GM23338 (cell line): ENCODE data around the gene PAH. TPM values are rescaled to one million over a fixed set of nuclear protein-coding genes. Genes with fewer than 3 reads are reported as not detected.

ENCODE experiments used
- ATAC-seq: fragments of 200-7000 bp; cut with Tn5 transposase; 3 replicates; pipeline ENCODE4 v1.9.1; 2020
- DNase-seq: peaks from one replicate; pipeline ENCODE4 v3.0.0-alpha.2; 2015; ENCODE audit warnings: low spot score
- H2AFZ ChIP-seq: fragments of 200-600 bp; sonication (generic); 2 replicates; pipeline ENCODE4 v1.8.0; 2016; ENCODE audit warnings: antibody characterized with exemption, mild to moderate bottlenecking, moderate library complexity
- H3F3A ChIP-seq: fragments of 200-600 bp; sonication (generic); replicated peaks from 2 replicates; pipeline ENCODE4 v1.8.0; 2017; ENCODE audit warnings: antibody characterized with exemption, mixed run types, low read depth
- H3K27ac ChIP-seq: fragments of 200-600 bp; sonication (generic); 2 replicates; pipeline ENCODE4 v1.6.1; 2016; ENCODE audit warnings: low read depth
- H3K27me3 ChIP-seq: fragments of 200-600 bp; sonication (generic); 2 replicates; pipeline ENCODE4 v1.8.0; 2016; ENCODE audit warnings: mild to moderate bottlenecking, mixed run types, moderate library complexity; ENCODE audit not compliant: insufficient read depth
- H3K36me3 ChIP-seq: fragments of 200-600 bp; sonication (generic); 2 replicates; pipeline ENCODE4 v1.8.0; 2016; ENCODE audit warnings: mild to moderate bottlenecking; ENCODE audit not compliant: insufficient read depth
- H3K4me1 ChIP-seq: fragments of 200-600 bp; sonication (generic); 2 replicates; pipeline ENCODE4 v1.8.0; 2016; ENCODE audit warnings: mild to moderate bottlenecking, moderate library complexity; ENCODE audit not compliant: insufficient read depth
- H3K4me2 ChIP-seq: fragments of 200-600 bp; sonication (generic); 2 replicates; pipeline ENCODE4 v1.7.1; 2017; ENCODE audit warnings: mixed run types
- H3K4me3 ChIP-seq: fragments of 200-600 bp; sonication (generic); 2 replicates; pipeline ENCODE4 v1.6.1; 2016; ENCODE audit warnings: mixed run types
- H3K79me2 ChIP-seq: fragments of 200-600 bp; sonication (generic); replicated peaks from 2 replicates; pipeline ENCODE4 v1.8.0; 2017; ENCODE audit warnings: mild to moderate bottlenecking; ENCODE audit not compliant: insufficient read depth
- H3K9me2 ChIP-seq: fragments of 200-600 bp; sonication (generic); 2 replicates; pipeline ENCODE4 v1.8.0; 2017; ENCODE audit not compliant: insufficient read depth
- H4K20me1 ChIP-seq: fragments of 200-600 bp; sonication (generic); replicated peaks from 2 replicates; pipeline ENCODE4 v1.8.0; 2017; ENCODE audit warnings: mild to moderate bottlenecking; ENCODE audit not compliant: insufficient read depth
- H3K27ac Mint-ChIP-seq: 2 replicates; pipeline ENCODE4 v1.8.0; 2020; ENCODE audit warnings: inconsistent platforms, mild to moderate bottlenecking, moderate library complexity, mixed read lengths
- H3K27me3 Mint-ChIP-seq: 3 replicates; pipeline ENCODE4 v1.8.0; 2022; ENCODE audit warnings: low read depth, mild to moderate bottlenecking, moderate library complexity, mixed read lengths, inconsistent platforms; ENCODE audit not compliant: insufficient read depth, poor library complexity
- H3K36me3 Mint-ChIP-seq: 3 replicates; pipeline ENCODE4 v1.8.0; 2021; ENCODE audit warnings: low read depth, mild to moderate bottlenecking, inconsistent platforms, moderate library complexity, mixed read lengths
- H3K4me1 Mint-ChIP-seq: 3 replicates; pipeline ENCODE4 v1.8.0; 2020; ENCODE audit warnings: mild to moderate bottlenecking, inconsistent platforms, mixed read lengths
- H3K4me3 Mint-ChIP-seq: 3 replicates; pipeline ENCODE4 v1.8.0; 2021; ENCODE audit warnings: moderate library complexity, mild to moderate bottlenecking, inconsistent platforms, mixed read lengths
- H3K9me3 Mint-ChIP-seq: 3 replicates; pipeline ENCODE4 v1.8.0; 2020; ENCODE audit warnings: moderate library complexity, mild to moderate bottlenecking, inconsistent platforms, mixed read lengths
- EZH2 ChIP-seq: fragments of 200-600 bp; sonication (generic); IDR thresholded peaks from one replicate; pipeline ENCODE4 v1.8.0; 2017; ENCODE audit warnings: antibody characterized with exemption, mild to moderate bottlenecking, low read depth; ENCODE audit not compliant: unreplicated experiment
- EZH2phosphoT487 ChIP-seq: fragments of 200-600 bp; sonication (generic); IDR thresholded peaks from one replicate; pipeline ENCODE4 v1.8.1; 2018; ENCODE audit warnings: antibody characterized with exemption; ENCODE audit not compliant: unreplicated experiment
- JUNB ChIP-seq: IDR thresholded peaks from one replicate; pipeline ENCODE4 v1.6.1; 2016; ENCODE audit warnings: antibody characterized with exemption; ENCODE audit not compliant: unreplicated experiment
- NANOG ChIP-seq: IDR thresholded peaks from 2 replicates; pipeline ENCODE4 v1.6.1; 2016; ENCODE audit warnings: antibody characterized with exemption, borderline replicate concordance
- POLR2AphosphoS5 ChIP-seq: IDR thresholded peaks from 2 replicates; pipeline ENCODE4 v1.6.1; 2016; ENCODE audit warnings: antibody characterized with exemption, low read depth
- STAT1 ChIP-seq: IDR thresholded peaks from one replicate; pipeline ENCODE4 v1.6.1; 2016; ENCODE audit warnings: antibody characterized with exemption; ENCODE audit not compliant: unreplicated experiment
- ZNF114 ChIP-seq: fragments of 250-450 bp; sonication (Bioruptor Pico); IDR thresholded peaks from 2 replicates; pipeline ENCODE4 v1.5.0; 2020; ENCODE audit warnings: mild to moderate bottlenecking, moderate library complexity
- ZNF331 ChIP-seq: fragments of 250-450 bp; sonication (Bioruptor Pico); IDR thresholded peaks from 2 replicates; pipeline ENCODE4 v1.5.0; 2020; ENCODE audit warnings: low read depth, mild to moderate bottlenecking, moderate library complexity
- polyA plus RNA-seq: library from polyadenylated mRNA; unstranded; fragments of >200 nt; fragmentation: Nextera tagmentation; extraction: Ambion mirVana; gene quantifications from 2 replicates; pipeline ENCODE4 v1.2.1, GENCODE V29; 2016
- total RNA-seq: library from RNA; depleted of rRNA; stranded (reverse); fragments of >200 nt; shearing (Covaris generic); gene quantifications from 2 replicates; pipeline ENCODE4 v1.2.3, GENCODE V29; 2014
- TF ChIP-seq, protein P1 (sequence below): IDR thresholded peaks from 2 replicates; pipeline ENCODE4 v1.6.1; 2016; ENCODE audit warnings: antibody characterized with exemption
- TF ChIP-seq, protein P2 (sequence below): IDR thresholded peaks from one replicate; pipeline ENCODE4 v1.6.1; 2018; ENCODE audit warnings: antibody characterized with exemption; ENCODE audit not compliant: unreplicated experiment

The PAH gene
- total and polyA plus RNA-seq, 2 experiments from 2014 or later: 3.7 to 4.8 TPM

DNA sequence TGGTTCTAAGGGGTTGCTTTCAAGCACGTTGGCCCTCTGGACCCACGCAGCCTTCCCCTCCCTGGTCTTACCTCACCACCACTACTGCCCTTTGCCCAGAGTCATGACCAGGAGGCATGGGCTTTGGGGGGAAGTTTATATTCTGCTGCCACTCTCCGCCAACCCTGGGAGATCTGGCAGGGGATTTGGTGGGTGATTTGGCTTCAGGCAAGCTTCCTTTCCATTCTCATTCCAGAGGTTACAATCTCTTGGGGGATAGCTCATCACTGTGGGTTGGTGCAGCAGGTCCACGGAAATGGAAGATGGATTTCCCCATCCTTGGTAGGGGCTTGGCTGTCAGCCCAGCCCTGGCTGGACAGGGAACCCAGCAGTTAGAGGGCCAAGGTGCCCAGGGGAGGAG, 6.3 kb downstream of the PAH start:
- Mint-ChIP-seq H3K4me3 (no peak overlapping the region), H3K9me3 (no peaks in the 10 kb centered on the region), H3K36me3 (no peaks in the 10 kb centered on the region), H3K4me1 (peaks cover 7% of the 10 kb centered on the region), H3K27me3 (no peaks in the 10 kb centered on the region), H3K27ac (no peak overlapping the region)
- Histone ChIP-seq H3K4me1 (no peaks in the 10 kb centered on the region), H3K27me3 (no peaks in the 10 kb centered on the region), H3K36me3 (no peaks in the 10 kb centered on the region), H3K79me2 (no peaks in the 10 kb centered on the region), H3K9me2 (no peaks in the 10 kb centered on the region; the same call in 1 of the 2 replicates), H4K20me1 (no peaks in the 10 kb centered on the region), H3K27ac (no peak overlapping the region), H2AFZ (no peak overlapping the region), H3F3A (no peaks in the 10 kb centered on the region), H3K4me3 (no peak overlapping the region), H3K4me2 (no peak overlapping the region)
- DNase-seq (no peak), ATAC-seq (no peak)
- TF ChIP-seq, protein P1, sequence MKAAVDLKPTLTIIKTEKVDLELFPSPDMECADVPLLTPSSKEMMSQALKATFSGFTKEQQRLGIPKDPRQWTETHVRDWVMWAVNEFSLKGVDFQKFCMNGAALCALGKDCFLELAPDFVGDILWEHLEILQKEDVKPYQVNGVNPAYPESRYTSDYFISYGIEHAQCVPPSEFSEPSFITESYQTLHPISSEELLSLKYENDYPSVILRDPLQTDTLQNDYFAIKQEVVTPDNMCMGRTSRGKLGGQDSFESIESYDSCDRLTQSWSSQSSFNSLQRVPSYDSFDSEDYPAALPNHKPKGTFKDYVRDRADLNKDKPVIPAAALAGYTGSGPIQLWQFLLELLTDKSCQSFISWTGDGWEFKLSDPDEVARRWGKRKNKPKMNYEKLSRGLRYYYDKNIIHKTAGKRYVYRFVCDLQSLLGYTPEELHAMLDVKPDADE: no peak
- no peak for TF ChIP-seq EZH2
- no peak for TF ChIP-seq ZNF331
- TF ChIP-seq NANOG: no peak
- TF ChIP-seq, protein P2, sequence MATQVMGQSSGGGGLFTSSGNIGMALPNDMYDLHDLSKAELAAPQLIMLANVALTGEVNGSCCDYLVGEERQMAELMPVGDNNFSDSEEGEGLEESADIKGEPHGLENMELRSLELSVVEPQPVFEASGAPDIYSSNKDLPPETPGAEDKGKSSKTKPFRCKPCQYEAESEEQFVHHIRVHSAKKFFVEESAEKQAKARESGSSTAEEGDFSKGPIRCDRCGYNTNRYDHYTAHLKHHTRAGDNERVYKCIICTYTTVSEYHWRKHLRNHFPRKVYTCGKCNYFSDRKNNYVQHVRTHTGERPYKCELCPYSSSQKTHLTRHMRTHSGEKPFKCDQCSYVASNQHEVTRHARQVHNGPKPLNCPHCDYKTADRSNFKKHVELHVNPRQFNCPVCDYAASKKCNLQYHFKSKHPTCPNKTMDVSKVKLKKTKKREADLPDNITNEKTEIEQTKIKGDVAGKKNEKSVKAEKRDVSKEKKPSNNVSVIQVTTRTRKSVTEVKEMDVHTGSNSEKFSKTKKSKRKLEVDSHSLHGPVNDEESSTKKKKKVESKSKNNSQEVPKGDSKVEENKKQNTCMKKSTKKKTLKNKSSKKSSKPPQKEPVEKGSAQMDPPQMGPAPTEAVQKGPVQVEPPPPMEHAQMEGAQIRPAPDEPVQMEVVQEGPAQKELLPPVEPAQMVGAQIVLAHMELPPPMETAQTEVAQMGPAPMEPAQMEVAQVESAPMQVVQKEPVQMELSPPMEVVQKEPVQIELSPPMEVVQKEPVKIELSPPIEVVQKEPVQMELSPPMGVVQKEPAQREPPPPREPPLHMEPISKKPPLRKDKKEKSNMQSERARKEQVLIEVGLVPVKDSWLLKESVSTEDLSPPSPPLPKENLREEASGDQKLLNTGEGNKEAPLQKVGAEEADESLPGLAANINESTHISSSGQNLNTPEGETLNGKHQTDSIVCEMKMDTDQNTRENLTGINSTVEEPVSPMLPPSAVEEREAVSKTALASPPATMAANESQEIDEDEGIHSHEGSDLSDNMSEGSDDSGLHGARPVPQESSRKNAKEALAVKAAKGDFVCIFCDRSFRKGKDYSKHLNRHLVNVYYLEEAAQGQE: no peak
- TF ChIP-seq POLR2AphosphoS5: no peak

- DNase-seq (no peak), ATAC-seq (no peak)
- H3K4me3 Mint-ChIP-seq: no peak overlapping the region
- Histone ChIP-seq H3K9me2 (no peaks in the 10 kb centered on the region; the same call in none of the 2 replicates), H3K4me2 (no peak overlapping the region), H3K27ac (no peak overlapping the region), H3K4me3 (no peak overlapping the region), H4K20me1 (no peaks in the 10 kb centered on the region), H3K36me3 (no peaks in the 10 kb centered on the region), H3K79me2 (no peaks in the 10 kb centered on the region), H3K4me1 (no peaks in the 10 kb centered on the region), H2AFZ (no peak overlapping the region), H3F3A (no peaks in the 10 kb centered on the region), H3K27me3 (no peaks in the 10 kb centered on the region)
- no peak overlapping the region for H3K27ac Mint-ChIP-seq
- H3K4me1 Mint-ChIP-seq: peaks cover 7% of the 10 kb centered on the region
- no peaks in the 10 kb centered on the region for H3K27me3 Mint-ChIP-seq
- no peaks in the 10 kb centered on the region for H3K9me3 Mint-ChIP-seq
- no peaks in the 10 kb centered on the region for H3K36me3 Mint-ChIP-seq
- TF ChIP-seq EZH2phosphoT487 (no peak), EZH2 (no peak), JUNB (no peak), ZNF331 (no peak), ZNF114 (no peak), NANOG (no peak), STAT1 (no peak)
- TF ChIP-seq, protein P2: no peak
These were observed 6.9 kb downstream of the PAH start for GRCh38 chr12:102910137-102910536.
